Heart right ventricle (tissue), 16 donors: ENCODE measurements around the gene WDR45B. TPM values are rescaled to one million over a fixed set of nuclear protein-coding genes. Genes with fewer than 3 reads are reported as not detected.
A peak's percentile ranks its signal among the peaks of the same experiment; 100 is the strongest.
"Not testable (repeated sequence)": the region's sequence is repeated elsewhere in the genome, so short reads cannot be mapped to it uniquely, and the experiment has no call there.

Experiments
- ATAC-seq, 8 donors: fragments of 200-7000 bp; cut with Tn5 transposase; one replicate each; pipeline ENCODE4 v1.9.1; 2020; ENCODE audit warnings: mild to moderate bottlenecking in 8 of 8, moderate library complexity in 8 of 8, moderate number of reproducible peaks in 1 of 8
- DNase-seq, 2 donors: peaks; one replicate each; pipeline ENCODE4 v3.0.0-alpha.2; 2020
- H3K27ac ChIP-seq, 10 donors: fragments of 200-600 bp; sonication (generic) in 2 of 10; one replicate each; pipeline versions ENCODE4 v1.5.0 to v1.8.0; 2020 to 2022; ENCODE audit warnings: mild to moderate bottlenecking in 3 of 10
- H3K27me3 ChIP-seq, 7 donors: fragments of 200-600 bp; one replicate each; pipeline ENCODE4 v1.8.0; 2021 to 2022; ENCODE audit warnings: mild to moderate bottlenecking in 2 of 7
- H3K36me3 ChIP-seq, 9 donors: fragments of 200-600 bp; sonication (generic) in 1 of 9; one replicate each; pipeline versions ENCODE4 v1.5.0 to v1.8.0; 2020 to 2022; ENCODE audit warnings: mild to moderate bottlenecking in 2 of 9
- H3K4me1 ChIP-seq, 9 donors: fragments of 200-600 bp; sonication (generic) in 1 of 9; one replicate each; pipeline versions ENCODE4 v1.5.0 to v1.8.0; 2020 to 2022; ENCODE audit warnings: mild to moderate bottlenecking in 4 of 9
- H3K4me3 ChIP-seq, 10 donors: fragments of 200-600 bp; sonication (generic) in 2 of 10; one replicate each; pipeline versions ENCODE4 v1.5.0 to v1.8.0; 2020 to 2022; ENCODE audit warnings: mild to moderate bottlenecking in 7 of 10, moderate library complexity in 2 of 10
- H3K9me3 ChIP-seq, 11 donors: fragments of 200-600 bp in 10 of 11; sonication (generic) in 2 of 11; one replicate each; pipeline versions ENCODE4 v1.5.0 to v1.8.0; 2013 to 2022; ENCODE audit warnings: mild to moderate bottlenecking in 2 of 11, control low read depth in 1 of 11, moderate library complexity in 1 of 11
- CTCF ChIP-seq, 9 donors: fragments of 200-600 bp; sonication (generic) in 2 of 9; IDR thresholded peaks; one replicate each; pipeline versions ENCODE4 v1.5.0 to v1.8.0; 2021 to 2022; ENCODE audit warnings: antibody characterized with exemption in 9 of 9, mild to moderate bottlenecking in 5 of 9, moderate library complexity in 1 of 9
- WGBS, 2 donors: extraction: QIAGEN DNeasy Blood & Tissue Kit; methylation state at CpG; one replicate each; pipeline ENCODE4 v1.1.7; 2013; ENCODE audit warnings: inconsistent platforms in 1 of 2; 5-methylcytosine and 5-hydroxymethylcytosine counted together
- intact Hi-C, 10 donors: fragments of 100-400 bp; cut with DNase I; formaldehyde crosslinking; loops; one replicate each; pipeline versions ENCODE4 v1.11.1 to v1.14.2; 2022
- polyA plus RNA-seq, 2 donors: library from polyadenylated mRNA; stranded (reverse); fragments of 200-250 nt; gene quantifications; one replicate each; pipeline ENCODE4 v1.2.3, GENCODE V29; 2013
- total RNA-seq, 10 donors: library from RNA; stranded (reverse); fragmentation: NEBNext Ultra II Directional in 3 of 10; extraction: Animal tissue kit (Norgen Biotek cat#: 25700) in 3 of 10; gene quantifications; one replicate each; pipeline versions ENCODE4 v1.2.1 to v1.2.4, GENCODE V29; 2021 to 2023
- donor health status: Arrhythmogenic right ventricular cardiomyopathy.
- donor health status: ischemic (EF 13 %, LVEDD 7.1; RV severe dilation, severe dysfunction).
- donor health status: healthy with polysubstance abuse.
- donor health status: DM: no; HTN: yes; CAD: no.
- donor health status: DM: no; HTN: no; CAD: no.
- donor health status: ischemic (EF 25% LVEDD 6.9; RV normal size, moderate dysfunction).
- donor health status: ischemic (EF 25% LVEDD 5.7; RV mildly dilated, moderate dysfunction).
- donor health status: healthy.
- donor health status: DM: yes; HTN: yes; CAD: no.
- donor health status: Ischemic cardiomyopathy.
- donor health status: ischemic (EF 35%, LVEDD 5.7; RV mildly dilated, moderate dysfunction).
- donor health status: nonischemic (EF 11% LVEDD 7.7; RV severe dilation, severe dysfunction).
- donor health status: DM: yes; HTN: yes; CAD: no.
- donor health status: PGD.
- donor health status: ischemic (EF 29% LVEDD 5.4; RV normal size, mild dysfunction).
- donor health status: nonischemic (EF 23%, LVEDD 6.1; RV moderate dilation, normal function).

Gene WDR45B
- total and polyA plus RNA-seq, 12 donors: 23.3 to 45.5 (median 39.7) TPM

- H3K36me3 ChIP-seq: peaks cover 0 to 74% (median 24%) of the 10 kb centered on the region in 9 donors
- H3K27ac ChIP-seq: peak overlapping the region in 6 of 10 donors; percentile 12 to 54 (median 36)
- intact Hi-C loops: no loop called here
Observed at GRCh38 chr17:82582709-82583108, 65.5 kb downstream of the WDR45B start.

GRCh38 chr17:82582213-82582612 lies 66.0 kb downstream of the WDR45B start:
- H3K4me3 ChIP-seq: no peak overlapping the region
- H3K4me1 ChIP-seq: peaks cover 0 to 19% (median 4%) of the 10 kb centered on the region in 9 donors
- DNase-seq: no peak
- TF ChIP-seq CTCF (IDR thresholded peaks at IDR 0.05): no peak
- peak in 1 of 8 donors; percentile 27 for ATAC-seq
- intact Hi-C loops: no loop called here
- H3K27me3 ChIP-seq: no peaks in the 10 kb centered on the region
- H3K36me3 ChIP-seq: peaks cover 0 to 74% (median 21%) of the 10 kb centered on the region in 9 donors
- H3K27ac ChIP-seq: peak overlapping the region in 6 of 10 donors; percentile 5 to 54 (median 30)
- WGBS, 2 donors: 73 to 74% methylated on average over 8 of the region's 8 CpGs
- no peaks in the 10 kb centered on the region for H3K9me3 ChIP-seq

More at GRCh38 chr17:82582709-82583108, 65.5 kb downstream of the WDR45B start:
- no peak for TF ChIP-seq CTCF (IDR thresholded peaks at IDR 0.05)
- Histone ChIP-seq H3K27me3 (no peaks in the 10 kb centered on the region), H3K4me1 (peaks cover 0 to 22% (median 4%) of the 10 kb centered on the region in 9 donors), H3K4me3 (no peak overlapping the region), H3K9me3 (no peaks in the 10 kb centered on the region)
- 72 to 75% methylated on average over 11 of the region's 11 CpGs for WGBS, 2 donors
- ATAC-seq (peak in 1 of 8 donors; percentile 72), DNase-seq (no peak)

GRCh38 chr17:82579969-82580368 lies 68.3 kb downstream of the WDR45B start:
- H3K9me3 ChIP-seq, H3K27me3 ChIP-seq, ATAC-seq, intact Hi-C loops, H3K27ac ChIP-seq, DNase-seq, H3K4me3 ChIP-seq: not testable (repeated sequence)
- 80 to 88% methylated on average over 4 of the region's 4 CpGs for WGBS, 2 donors
- Histone ChIP-seq H3K4me1 (peaks cover 0 to 19% (median 0%) of the 10 kb centered on the region in 9 donors), H3K36me3 (peaks cover 0 to 75% (median 26%) of the 10 kb centered on the region in 9 donors)

GRCh38 chr17:82577300-82577699 lies 70.9 kb downstream of the WDR45B start:
- intact Hi-C loops: no loop called here
- ATAC-seq (peak in 1 of 8 donors; percentile 38), DNase-seq (no peak)
- Histone ChIP-seq H3K9me3 (no peaks in the 10 kb centered on the region), H3K36me3 (peaks cover 0 to 74% (median 25%) of the 10 kb centered on the region in 9 donors), H3K27ac (no peak overlapping the region), H3K4me1 (peaks cover 0 to 7% (median 0%) of the 10 kb centered on the region in 9 donors), H3K4me3 (no peak overlapping the region), H3K27me3 (no peaks in the 10 kb centered on the region)
- WGBS, 2 donors: 94 to 96% methylated on average over 18 of the region's 18 CpGs
- no peak for TF ChIP-seq CTCF (IDR thresholded peaks at IDR 0.05)

- DNase-seq, ATAC-seq, intact Hi-C loops, H3K27ac ChIP-seq, H3K9me3 ChIP-seq, H3K27me3 ChIP-seq, H3K4me1 ChIP-seq, H3K4me3 ChIP-seq: not testable (repeated sequence)
- 96% methylated on average over 32 to 38 of the region's 52 CpGs for WGBS, 2 donors
- peaks cover 0 to 82% (median 32%) of the 10 kb centered on the region in 9 donors for H3K36me3 ChIP-seq
Observed at GRCh38 chr17:82575581-82576221, 72.5 kb downstream of the WDR45B start.
